Heart left ventricle (tissue), 16 donors: ENCODE measurements around the gene CHCHD6. TPM values are rescaled to one million over a fixed set of nuclear protein-coding genes. Genes with fewer than 3 reads are reported as not detected.

ENCODE experiments used
- ATAC-seq, 4 donors: fragments of 200-7000 bp; cut with Tn5 transposase; one replicate each; pipeline ENCODE4 v1.9.1; 2020 to 2022; ENCODE audit warnings: moderate library complexity in 4 of 4, mild to moderate bottlenecking in 3 of 4, moderate number of reproducible peaks in 1 of 4
- DNase-seq, 5 donors: peaks; one replicate each; pipeline ENCODE4 v3.0.0-alpha.2; 2020
- H3K27ac ChIP-seq, 12 donors: fragments of 200-600 bp; sonication (generic) in 4 of 12; one replicate each; pipeline versions ENCODE4 v1.5.0 to v1.8.0; 2016 to 2022; ENCODE audit warnings: mild to moderate bottlenecking in 2 of 12
- H3K27me3 ChIP-seq, 9 donors: fragments of 200-600 bp; sonication (generic) in 2 of 9; one replicate each; pipeline versions ENCODE4 v1.5.1 to v1.8.0; 2016 to 2022; ENCODE audit warnings: mild to moderate bottlenecking in 3 of 9
- H3K36me3 ChIP-seq, 9 donors: fragments of 200-600 bp; sonication (generic) in 2 of 9; one replicate each; pipeline versions ENCODE4 v1.5.0 to v1.8.0; 2018 to 2022; ENCODE audit warnings: mild to moderate bottlenecking in 2 of 9
- H3K4me1 ChIP-seq, 12 donors: fragments of 200-600 bp; sonication (generic) in 4 of 12; one replicate each; pipeline versions ENCODE4 v1.5.0 to v1.8.0; 2016 to 2022; ENCODE audit warnings: mild to moderate bottlenecking in 3 of 12
- H3K4me3 ChIP-seq, 12 donors: fragments of 200-600 bp; sonication (generic) in 4 of 12; one replicate each; pipeline versions ENCODE4 v1.5.0 to v1.8.0; 2017 to 2022; ENCODE audit warnings: mild to moderate bottlenecking in 9 of 12, moderate library complexity in 4 of 12
- H3K9me3 ChIP-seq, 12 donors: fragments of 200-600 bp; sonication (generic) in 4 of 12; one replicate each; pipeline versions ENCODE4 v1.5.0 to v1.8.0; 2016 to 2022; ENCODE audit warnings: mild to moderate bottlenecking in 1 of 12
- POLR2A ChIP-seq, 2 donors: fragments of 450-650 bp; IDR thresholded peaks; one replicate each; pipeline ENCODE4 v1.6.1; 2017; ENCODE audit warnings: antibody characterized with exemption in 2 of 2, mild to moderate bottlenecking in 2 of 2, moderate library complexity in 2 of 2
- WGBS, 4 donors: extraction: QIAGEN DNeasy Blood & Tissue Kit in 2 of 4; methylation state at CpG; one replicate each; pipeline versions ENCODE4 v1.1.5 to v1.1.7; 2013 to 2018; 5-methylcytosine and 5-hydroxymethylcytosine counted together
- intact Hi-C, 10 donors: fragments of 100-400 bp; cut with DNase I; formaldehyde crosslinking; loops; one replicate each; pipeline versions ENCODE4 v1.11.1 to v1.14.2; 2022
- polyA plus RNA-seq, 2 donors: library from polyadenylated mRNA; stranded (reverse); fragments of 200-250 nt; gene quantifications; one replicate each; pipeline ENCODE4 v1.2.3, GENCODE V29; 2013
- total RNA-seq, 9 donors: library from RNA; depleted of rRNA in 2 of 9; stranded (reverse); fragments of >200 nt in 2 of 9; fragmentation: NEBNext Ultra II Directional in 3 of 9; extraction: Animal tissue kit (Norgen Biotek cat#: 25700) in 3 of 9; gene quantifications; one replicate each; pipeline versions ENCODE4 v1.1.0 to v1.2.4, GENCODE V29; 2016 to 2023
- TF ChIP-seq, protein P1 (sequence below), 12 donors: fragments of 200-600 bp; sonication (generic) in 4 of 12; IDR thresholded peaks; one replicate each; pipeline versions ENCODE4 v1.5.0 to v1.8.0; 2018 to 2022; ENCODE audit warnings: antibody characterized with exemption in 12 of 12, mild to moderate bottlenecking in 5 of 12
- donor health status: ischemic (EF 13 %, LVEDD 7.1; RV severe dilation, severe dysfunction).
- donor health status: healthy with polysubstance abuse.
- donor health status: DM: no; HTN: yes; CAD: no.
- donor health status: DM: no; HTN: no; CAD: no.
- donor health status: ischemic (EF 25% LVEDD 6.9; RV normal size, moderate dysfunction).
- donor health status: ischemic (EF 25% LVEDD 5.7; RV mildly dilated, moderate dysfunction).
- donor health status: healthy.
- donor health status: DM: yes; HTN: yes; CAD: no.
- donor health status: ischemic (EF 35%, LVEDD 5.7; RV mildly dilated, moderate dysfunction).
- donor health status: nonischemic (EF 11% LVEDD 7.7; RV severe dilation, severe dysfunction).
- donor health status: DM: yes; HTN: yes; CAD: no.
- donor health status: PGD.
- donor health status: ischemic (EF 29% LVEDD 5.4; RV normal size, mild dysfunction).
- donor health status: nonischemic (EF 23%, LVEDD 6.1; RV moderate dilation, normal function).

The CHCHD6 gene
- total and polyA plus RNA-seq, 11 donors = 7.7 to 29.3 (median 11.6) TPM

DNA sequence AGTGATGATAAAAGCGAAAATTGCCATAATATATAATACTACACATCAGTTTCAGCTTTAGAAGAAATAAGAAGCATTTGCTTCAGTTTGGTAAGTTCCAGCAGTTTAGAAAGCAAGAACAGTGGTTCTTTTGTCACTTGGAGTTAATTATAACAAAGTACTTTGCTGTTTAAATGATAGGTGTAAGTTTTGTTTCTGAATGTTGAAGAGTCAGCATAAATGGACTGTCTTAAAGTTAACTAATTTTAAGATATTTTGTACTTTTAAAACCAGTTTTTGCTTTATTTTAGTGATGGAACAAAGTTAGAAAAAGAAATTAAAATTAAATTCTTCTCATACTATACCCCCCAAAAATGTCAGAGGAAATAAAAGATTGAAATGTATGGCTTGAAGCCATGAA lies 24.6 kb downstream of the CHCHD6 start:
- Histone ChIP-seq H3K9me3 (peaks cover 0 to 8% (median 0%) of the 10 kb centered on the region in 12 donors), H3K27me3 (no peaks in the 10 kb centered on the region), H3K4me1 (peaks cover 0 to 13% (median 2%) of the 10 kb centered on the region in 12 donors), H3K4me3 (no peak overlapping the region), H3K27ac (no peak overlapping the region), H3K36me3 (peaks cover 0 to 12% (median 6%) of the 10 kb centered on the region in 9 donors)
- TF ChIP-seq, protein P1, sequence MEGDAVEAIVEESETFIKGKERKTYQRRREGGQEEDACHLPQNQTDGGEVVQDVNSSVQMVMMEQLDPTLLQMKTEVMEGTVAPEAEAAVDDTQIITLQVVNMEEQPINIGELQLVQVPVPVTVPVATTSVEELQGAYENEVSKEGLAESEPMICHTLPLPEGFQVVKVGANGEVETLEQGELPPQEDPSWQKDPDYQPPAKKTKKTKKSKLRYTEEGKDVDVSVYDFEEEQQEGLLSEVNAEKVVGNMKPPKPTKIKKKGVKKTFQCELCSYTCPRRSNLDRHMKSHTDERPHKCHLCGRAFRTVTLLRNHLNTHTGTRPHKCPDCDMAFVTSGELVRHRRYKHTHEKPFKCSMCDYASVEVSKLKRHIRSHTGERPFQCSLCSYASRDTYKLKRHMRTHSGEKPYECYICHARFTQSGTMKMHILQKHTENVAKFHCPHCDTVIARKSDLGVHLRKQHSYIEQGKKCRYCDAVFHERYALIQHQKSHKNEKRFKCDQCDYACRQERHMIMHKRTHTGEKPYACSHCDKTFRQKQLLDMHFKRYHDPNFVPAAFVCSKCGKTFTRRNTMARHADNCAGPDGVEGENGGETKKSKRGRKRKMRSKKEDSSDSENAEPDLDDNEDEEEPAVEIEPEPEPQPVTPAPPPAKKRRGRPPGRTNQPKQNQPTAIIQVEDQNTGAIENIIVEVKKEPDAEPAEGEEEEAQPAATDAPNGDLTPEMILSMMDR (IDR thresholded peaks at IDR 0.05) = no peak
- TF ChIP-seq POLR2A (IDR thresholded peaks at IDR 0.05) = no peak
- no peak for ATAC-seq
- 91 to 100% (median 96%) methylated on average over 1 of the region's 1 CpG for WGBS, 4 donors
- no peak for DNase-seq
- intact Hi-C loops = no loop called here

- DNase-seq (no peak), ATAC-seq (no peak)
- TF ChIP-seq, protein P1 (IDR thresholded peaks at IDR 0.05) = no peak
- no peak for TF ChIP-seq POLR2A (IDR thresholded peaks at IDR 0.05)
- WGBS, 4 donors = 97 to 100% (median 98%) methylated on average over 7 of the region's 7 CpGs
- H3K36me3 ChIP-seq = peaks cover 0 to 21% (median 6%) of the 10 kb centered on the region in 9 donors
- intact Hi-C loops = no loop called here
- peaks cover 0 to 13% (median 2%) of the 10 kb centered on the region in 12 donors for H3K4me1 ChIP-seq
- no peak overlapping the region for H3K27ac ChIP-seq
- no peak overlapping the region for H3K4me3 ChIP-seq
- no peaks in the 10 kb centered on the region for H3K27me3 ChIP-seq
- peaks cover 0 to 2% (median 0%) of the 10 kb centered on the region in 12 donors for H3K9me3 ChIP-seq
Observed at GRCh38 chr3:126730376-126730775, 26.3 kb downstream of the CHCHD6 start.

DNA sequence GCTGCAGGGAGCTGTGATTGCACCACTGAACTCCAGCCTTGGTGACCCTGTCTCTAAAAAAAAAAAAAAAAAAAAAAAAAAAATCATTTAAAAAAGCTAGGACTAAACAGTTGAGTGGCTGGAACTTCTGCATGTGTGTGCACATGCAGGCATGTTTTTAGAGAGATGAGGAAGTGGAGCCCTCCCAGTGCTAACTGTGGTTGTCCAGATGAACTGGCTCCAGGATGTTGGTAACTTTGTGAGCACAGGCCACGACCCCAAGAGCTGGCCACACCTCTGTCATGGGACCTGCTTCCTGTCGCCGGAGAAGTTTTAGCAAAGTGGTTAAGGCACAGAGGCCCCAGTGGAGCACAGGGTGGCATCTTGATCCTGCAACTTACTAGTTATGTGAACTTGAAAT lies 27.0 kb downstream of the CHCHD6 start:
- Histone ChIP-seq H3K36me3 (peaks cover 0 to 22% (median 6%) of the 10 kb centered on the region in 9 donors), H3K27me3 (no peaks in the 10 kb centered on the region), H3K9me3 (no peaks in the 10 kb centered on the region), H3K4me1 (peaks cover 0 to 13% (median 2%) of the 10 kb centered on the region in 12 donors), H3K27ac (no peak overlapping the region), H3K4me3 (no peak overlapping the region)
- 53 to 66% (median 60%) methylated on average over 3 of the region's 3 CpGs for WGBS, 4 donors
- ATAC-seq = peak in 1 of 4 donors; percentile 31
- intact Hi-C loops = no loop called here
- no peak for DNase-seq
- TF ChIP-seq, protein P1 (IDR thresholded peaks at IDR 0.05) = no peak

- Histone ChIP-seq H3K27me3 (no peaks in the 10 kb centered on the region), H3K27ac (peak overlapping the region in 1 of 12 donors; percentile 17), H3K36me3 (peaks cover 0 to 18% (median 6%) of the 10 kb centered on the region in 9 donors), H3K4me1 (peaks cover 0 to 13% (median 2%) of the 10 kb centered on the region in 12 donors), H3K4me3 (no peak overlapping the region), H3K9me3 (no peaks in the 10 kb centered on the region)
- 58 to 72% (median 62%) methylated on average over 6 of the region's 6 CpGs for WGBS, 4 donors
- no peak for DNase-seq
- ATAC-seq = peak; percentile 55 to 76 (median 66)
- TF ChIP-seq, protein P1 (IDR thresholded peaks at IDR 0.05) = no peak
- no peak for TF ChIP-seq POLR2A (IDR thresholded peaks at IDR 0.05)
- intact Hi-C loops = no loop called here
Observed at GRCh38 chr3:126732281-126733060, 28.4 kb downstream of the CHCHD6 start.
